HEK293T (cell line): ENCODE data around the gene PRAC1.
"Not testable (repeated sequence)": the region's sequence is repeated elsewhere in the genome, so short reads cannot be mapped to it uniquely, and the experiment has no call there.

ENCODE experiments used
- CTCF ChIA-PET: fragments of 350-600 bp; formaldehyde crosslinking; extraction: SDS; loops from one replicate; lab custom pipeline; 2021; ENCODE audit warnings: antibody characterized with exemption, inconsistent platforms; lab: Yijun Ruan, JAX
- POLR2A ChIA-PET: fragments of 350-600 bp; formaldehyde crosslinking; extraction: SDS; loops from one replicate; lab custom pipeline; 2020; ENCODE audit warnings: antibody characterized with exemption, inconsistent platforms; lab: Yijun Ruan, JAX
- DNase-seq: peaks from one replicate; pipeline ENCODE4 v3.0.0; 2012; ENCODE audit warnings: mixed read lengths; ENCODE audit errors: extremely low spot score
- ARNT ChIP-seq: fragments of 450-650 bp; IDR thresholded peaks from 2 replicates; pipeline ENCODE4 v1.6.1; 2017; ENCODE audit warnings: mild to moderate bottlenecking
- CTBP1 ChIP-seq: fragments of 450-650 bp; IDR thresholded peaks from 2 replicates; pipeline ENCODE4 v1.6.1; 2016; ENCODE audit warnings: borderline replicate concordance
- ELF4 ChIP-seq: fragments of 450-650 bp; IDR thresholded peaks from 2 replicates; pipeline ENCODE4 v1.6.1; 2017; ENCODE audit warnings: antibody characterized with exemption
- FOXA1 ChIP-seq: fragments of 450-650 bp; IDR thresholded peaks from 2 replicates; pipeline ENCODE4 v1.6.1; 2016; ENCODE audit warnings: mild to moderate bottlenecking
- FOXM1 ChIP-seq: fragments of 450-650 bp; IDR thresholded peaks from 2 replicates; pipeline ENCODE4 v1.6.1; 2017; ENCODE audit warnings: mild to moderate bottlenecking, borderline replicate concordance
- HDGF ChIP-seq: fragments of 450-650 bp; IDR thresholded peaks from 2 replicates; pipeline ENCODE4 v1.6.1; 2017; ENCODE audit warnings: antibody characterized with exemption, borderline replicate concordance
- L3MBTL2 ChIP-seq: fragments of 450-650 bp; conservative IDR thresholded peaks from 2 replicates; pipeline ENCODE4 v1.6.1; 2016; ENCODE audit warnings: mild to moderate bottlenecking
- NFRKB ChIP-seq: fragments of 450-650 bp; IDR thresholded peaks from 2 replicates; pipeline ENCODE4 v1.6.1; 2016; ENCODE audit warnings: mild to moderate bottlenecking, moderate library complexity
- SP1 ChIP-seq: fragments of 450-650 bp; IDR thresholded peaks from 2 replicates; pipeline ENCODE4 v1.6.1; 2017
- SUZ12 ChIP-seq: fragments of 450-650 bp; IDR thresholded peaks from 2 replicates; pipeline ENCODE4 v1.6.1; 2016; ENCODE audit warnings: mild to moderate bottlenecking
- TARDBP ChIP-seq: fragments of 450-650 bp; IDR thresholded peaks from 2 replicates; pipeline ENCODE4 v1.6.1; 2016
- ZNF384 ChIP-seq: fragments of 450-650 bp; IDR thresholded peaks from 2 replicates; pipeline ENCODE4 v1.6.1; 2016
- TF ChIP-seq, protein P1 (sequence below): fragments of 450-650 bp; IDR thresholded peaks from 2 replicates; pipeline ENCODE4 v1.6.1; 2016

PRAC1 gene

GRCh38 chr17:48717367-48718226 lies 4.7 kb downstream of the PRAC1 start:
- TF ChIP-seq TARDBP (no peak), ZNF384 (no peak), L3MBTL2 (no peak), ELF4 (no peak), CTBP1 (no peak), FOXM1 (no peak), ARNT (no peak)
- TF ChIP-seq, protein P1, sequence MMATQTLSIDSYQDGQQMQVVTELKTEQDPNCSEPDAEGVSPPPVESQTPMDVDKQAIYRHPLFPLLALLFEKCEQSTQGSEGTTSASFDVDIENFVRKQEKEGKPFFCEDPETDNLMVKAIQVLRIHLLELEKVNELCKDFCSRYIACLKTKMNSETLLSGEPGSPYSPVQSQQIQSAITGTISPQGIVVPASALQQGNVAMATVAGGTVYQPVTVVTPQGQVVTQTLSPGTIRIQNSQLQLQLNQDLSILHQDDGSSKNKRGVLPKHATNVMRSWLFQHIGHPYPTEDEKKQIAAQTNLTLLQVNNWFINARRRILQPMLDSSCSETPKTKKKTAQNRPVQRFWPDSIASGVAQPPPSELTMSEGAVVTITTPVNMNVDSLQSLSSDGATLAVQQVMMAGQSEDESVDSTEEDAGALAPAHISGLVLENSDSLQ, result no peak
- CTCF ChIA-PET, result interaction anchor here (1.0 to 2.7 kb wide), 5 partner anchors 12 to 162 kb away, joined by 3 to 11 read pairs (median 3); no protein-coding TSS in a partner anchor
- DNase-seq, result no peak
- POLR2A ChIA-PET, result interaction anchor here (0.6 to 4.9 kb wide), 8 partner anchors 8 to 175 kb away, joined by 3 to 58 read pairs (median 3); partner anchors contain the start of genes ATP5MC1 and HOXB13

DNA sequence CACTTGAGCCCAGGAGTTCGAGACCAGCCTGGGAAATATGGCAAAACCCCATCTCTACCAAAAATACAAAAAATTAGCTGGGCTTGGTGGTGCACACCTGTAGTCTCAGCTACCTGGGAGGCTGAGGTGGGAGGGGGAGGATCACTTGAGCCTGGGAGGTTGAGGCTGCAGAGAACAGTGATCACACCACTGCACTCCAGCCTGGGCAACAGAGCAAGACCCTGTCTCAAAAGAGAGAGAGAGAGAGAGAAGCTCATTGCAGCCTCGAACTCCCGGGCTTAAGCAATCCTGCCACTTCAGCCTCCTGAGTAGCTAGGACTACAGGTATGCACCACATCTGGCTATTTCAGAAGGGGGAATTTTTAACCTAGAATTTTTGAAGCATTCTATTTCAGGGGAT lies 5.8 kb downstream of the PRAC1 start:
- ChIA-PET POLR2A (interaction anchor here (4.9 kb wide), 1 partner anchor 12 kb away, joined by 58 read pairs; the partner anchor contains the start of gene HOXB13), CTCF (interaction anchor here (1.0 to 2.7 kb wide), 4 partner anchors 11 to 163 kb away, joined by 3 to 11 read pairs (median 3); no protein-coding TSS in a partner anchor)

GRCh38 chr17:48715496-48716399 lies 6.6 kb downstream of the PRAC1 start:
- peak; percentile 49 for DNase-seq
- ChIA-PET CTCF (no interaction called here), POLR2A (interaction anchor here (4.9 kb wide), 1 partner anchor 13 kb away, joined by 58 read pairs; the partner anchor contains the start of gene HOXB13)
- TF ChIP-seq L3MBTL2 (peak; percentile 67), CTBP1 (no peak), SP1 (no peak), TARDBP (no peak)

More for the DNA sequence above, 5.8 kb downstream of the PRAC1 start:
- DNase-seq, result not testable (repeated sequence)

DNA sequence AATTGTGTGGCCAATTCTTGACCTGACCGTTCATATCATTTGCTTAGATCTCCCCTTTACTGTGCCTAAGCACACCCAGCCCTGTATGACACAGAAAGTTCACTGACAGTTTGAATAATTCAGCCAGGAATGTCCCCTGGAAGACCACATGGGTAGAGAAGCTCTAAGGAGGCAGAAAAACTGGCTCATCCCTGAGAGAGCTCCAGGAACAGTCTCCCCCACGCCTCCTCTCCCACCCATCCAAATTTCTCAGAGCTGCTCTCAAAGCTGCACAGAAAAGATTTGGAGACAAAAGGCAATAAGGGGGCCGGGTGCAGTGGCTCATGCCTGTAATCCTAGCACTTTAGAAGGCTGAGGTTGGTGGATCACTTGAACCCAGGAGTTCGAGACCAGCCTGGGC lies 11.2 kb downstream of the PRAC1 start:
- POLR2A ChIA-PET, result interaction anchor here (0.7 kb wide), 1 partner anchor 9 kb away, joined by 3 read pairs; no protein-coding TSS in a partner anchor
- CTCF ChIA-PET, result interaction anchor here (0.7 to 1.1 kb wide), 2 partner anchors 13 to 168 kb away, joined by 3 to 4 read pairs; no protein-coding TSS in a partner anchor
- no peak for TF ChIP-seq TARDBP
- TF ChIP-seq FOXM1, result no peak

DNA sequence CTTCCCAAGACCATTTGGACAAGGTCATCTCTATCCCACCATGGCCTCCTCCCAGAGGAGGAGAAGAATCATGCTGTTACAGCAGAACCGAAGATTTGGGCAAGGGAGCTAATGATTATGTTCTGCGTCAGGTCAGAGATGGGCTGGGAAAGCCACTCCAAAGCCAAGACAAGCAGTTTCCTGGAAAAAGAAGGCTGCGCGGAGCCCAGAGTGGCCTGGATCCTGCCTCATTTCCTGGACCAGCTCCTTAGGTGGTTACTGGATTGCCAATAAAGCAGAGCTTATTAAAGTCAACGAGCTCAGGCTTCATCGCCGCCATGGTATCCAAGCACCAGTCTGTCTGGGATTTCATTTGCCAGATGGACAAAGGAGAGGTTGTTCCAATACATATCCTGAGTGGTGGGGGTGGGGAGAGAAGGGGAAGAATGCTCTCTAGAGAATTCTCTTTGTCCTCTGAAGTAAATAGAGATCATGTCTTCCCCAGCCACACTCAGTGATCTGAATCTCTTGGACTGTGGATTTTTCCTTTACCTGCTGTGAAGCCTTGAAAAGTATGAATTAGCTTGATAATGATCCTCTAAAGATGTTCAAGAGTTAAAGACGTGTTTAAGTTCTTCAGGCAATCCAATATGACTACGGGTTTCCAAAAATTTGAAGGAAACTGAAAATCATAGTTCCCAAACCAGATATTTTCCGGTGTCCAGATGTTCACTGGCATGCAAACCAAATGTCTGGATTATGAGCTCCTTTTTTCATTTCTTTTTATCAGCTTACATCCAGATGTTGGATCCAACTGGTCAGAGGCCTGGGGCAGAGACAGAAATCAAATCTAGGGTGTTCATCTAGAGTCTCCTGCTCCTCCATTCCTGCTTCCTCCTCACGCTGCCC lies 17.7 kb downstream of the PRAC1 start:
- ChIA-PET POLR2A (interaction anchor here (0.6 to 1.4 kb wide), 3 partner anchors 15 to 188 kb away, joined by 3 to 5 read pairs (median 3); partner anchors contain the start of genes ATP5MC1 and HOXB13), CTCF (interaction anchor here (0.8 to 2.1 kb wide), 4 partner anchors 17 to 87 kb away, joined by 3 to 6 read pairs (median 4); no protein-coding TSS in a partner anchor)
- no peak for DNase-seq
- TF ChIP-seq, protein P1, result no peak
- TF ChIP-seq TARDBP, result no peak
- no peak for TF ChIP-seq CTBP1

More for the DNA sequence above, 11.2 kb downstream of the PRAC1 start:
- no peak for DNase-seq

GRCh38 chr17:48701864-48702532 lies 20.3 kb downstream of the PRAC1 start:
- ChIA-PET CTCF (interaction anchor here (0.8 kb wide), 1 partner anchor 24 kb away, joined by 3 read pairs; no protein-coding TSS in a partner anchor), POLR2A (no interaction called here)
- no peak for TF ChIP-seq L3MBTL2
- TF ChIP-seq, protein P1, result no peak
- no peak for TF ChIP-seq ZNF384
- no peak for TF ChIP-seq HDGF
- no peak for TF ChIP-seq ELF4
- no peak for TF ChIP-seq NFRKB
- no peak for TF ChIP-seq FOXA1
- TF ChIP-seq ARNT, result no peak
- no peak for TF ChIP-seq SUZ12
- TF ChIP-seq FOXM1, result no peak
- TF ChIP-seq SP1, result no peak
- no peak for DNase-seq
